ENCODE measurements around the gene FBLL1.

DNA sequence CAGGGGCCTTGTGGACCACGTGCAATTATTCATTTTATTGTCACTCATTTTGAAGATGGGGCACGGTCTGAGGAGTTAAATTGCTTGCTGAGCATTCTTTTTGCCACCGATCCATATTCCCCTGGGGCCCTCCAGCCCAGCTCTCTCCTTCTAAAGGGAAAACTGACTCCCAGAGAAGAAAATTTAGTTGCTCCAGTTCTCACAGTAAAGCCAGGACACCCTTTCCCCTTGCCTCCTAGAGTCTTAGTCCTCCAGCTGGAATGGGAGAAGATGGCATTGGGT, 51.1 kb downstream of the FBLL1 start:
- TF ChIP-seq, protein P1, sequence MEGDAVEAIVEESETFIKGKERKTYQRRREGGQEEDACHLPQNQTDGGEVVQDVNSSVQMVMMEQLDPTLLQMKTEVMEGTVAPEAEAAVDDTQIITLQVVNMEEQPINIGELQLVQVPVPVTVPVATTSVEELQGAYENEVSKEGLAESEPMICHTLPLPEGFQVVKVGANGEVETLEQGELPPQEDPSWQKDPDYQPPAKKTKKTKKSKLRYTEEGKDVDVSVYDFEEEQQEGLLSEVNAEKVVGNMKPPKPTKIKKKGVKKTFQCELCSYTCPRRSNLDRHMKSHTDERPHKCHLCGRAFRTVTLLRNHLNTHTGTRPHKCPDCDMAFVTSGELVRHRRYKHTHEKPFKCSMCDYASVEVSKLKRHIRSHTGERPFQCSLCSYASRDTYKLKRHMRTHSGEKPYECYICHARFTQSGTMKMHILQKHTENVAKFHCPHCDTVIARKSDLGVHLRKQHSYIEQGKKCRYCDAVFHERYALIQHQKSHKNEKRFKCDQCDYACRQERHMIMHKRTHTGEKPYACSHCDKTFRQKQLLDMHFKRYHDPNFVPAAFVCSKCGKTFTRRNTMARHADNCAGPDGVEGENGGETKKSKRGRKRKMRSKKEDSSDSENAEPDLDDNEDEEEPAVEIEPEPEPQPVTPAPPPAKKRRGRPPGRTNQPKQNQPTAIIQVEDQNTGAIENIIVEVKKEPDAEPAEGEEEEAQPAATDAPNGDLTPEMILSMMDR (IDR thresholded peaks at IDR 0.05): no peak
- TF ChIP-seq FOSL2 (IDR thresholded peaks at IDR 0.05; ENCODE audit: borderline replicate concordance, low read depth) (no peak), EP300 (IDR thresholded peaks at IDR 0.05; ENCODE audit: borderline replicate concordance in 1 of 2, low read depth in 1 of 2, low read length in 1 of 2) (no peak), POLR2AphosphoS5 (IDR thresholded peaks at IDR 0.05; ENCODE audit: low read depth, low read length) (no peak), RAD21 (IDR thresholded peaks at IDR 0.05; ENCODE audit: low read length) (no peak)

Measured in SK-N-SH (cell line).